Measurements from ENCODE around the gene NF1.
"Not testable (repeated sequence)": the region's sequence is repeated elsewhere in the genome, so short reads cannot be mapped to it uniquely, and the experiment has no call there.

The NF1 gene

GRCh38 chr17:31176143-31176542, 81.4 kb downstream of the NF1 start:
- not testable (repeated sequence) for DNase-seq

- DNase-seq = not testable (repeated sequence)
Observed at GRCh38 chr17:31178951-31179350, 84.2 kb downstream of the NF1 start.

GRCh38 chr17:31195305-31195704, 100.5 kb downstream of the NF1 start:
- DNase-seq = no peak

- DNase-seq = no peak
Observed at GRCh38 chr17:31198026-31198425, 103.2 kb downstream of the NF1 start.

- DNase-seq = not testable (repeated sequence)
Observed at GRCh38 chr17:31198666-31199065, 103.9 kb downstream of the NF1 start.

GRCh38 chr17:31200287-31200686, 105.5 kb downstream of the NF1 start:
- no peak for DNase-seq

- DNase-seq = no peak
Observed at GRCh38 chr17:31202968-31203367, 108.2 kb downstream of the NF1 start.

GRCh38 chr17:31211352-31212012, 116.7 kb downstream of the NF1 start:
- no peak for DNase-seq

GRCh38 chr17:31216031-31216751, 121.4 kb downstream of the NF1 start:
- DNase-seq = no peak

GRCh38 chr17:31224366-31224765, 129.6 kb downstream of the NF1 start:
- no peak for DNase-seq

GRCh38 chr17:31225831-31226230, 131.1 kb downstream of the NF1 start:
- DNase-seq = no peak

- DNase-seq = no peak
Observed at GRCh38 chr17:31226373-31226772, 131.6 kb downstream of the NF1 start.

GRCh38 chr17:31226950-31227349, 132.2 kb downstream of the NF1 start:
- DNase-seq = no peak

- no peak for DNase-seq
Observed at GRCh38 chr17:31231852-31232251, 137.1 kb downstream of the NF1 start.

- no peak for DNase-seq
Observed at GRCh38 chr17:31235110-31235509, 140.3 kb downstream of the NF1 start.

GRCh38 chr17:31236137-31236536, 141.4 kb downstream of the NF1 start:
- DNase-seq = no peak

- DNase-seq = no peak
Observed at GRCh38 chr17:31236712-31237111, 141.9 kb downstream of the NF1 start.

- DNase-seq = no peak
Observed at GRCh38 chr17:31241116-31241515, 146.3 kb downstream of the NF1 start.

- DNase-seq = no peak
Observed at GRCh38 chr17:31248986-31249834, 154.4 kb downstream of the NF1 start.

- DNase-seq = peak in 1 of 58 donors; percentile 21
Observed at GRCh38 chr17:31249835-31250141, 155.0 kb downstream of the NF1 start.

GRCh38 chr17:31250229-31250628, 155.5 kb downstream of the NF1 start:
- no peak for DNase-seq

All from anterior cingulate cortex (tissue), 58 donors.